Mesodermal cell (in vitro differentiated cells): Measurements from ENCODE around the gene AGPAT1.
A peak's percentile ranks its signal among the peaks of the same experiment; 100 is the strongest.
"Not testable (repeated sequence)": the region's sequence is repeated elsewhere in the genome, so short reads cannot be mapped to it uniquely, and the experiment has no call there.

ENCODE experiments used
- H3K27ac ChIP-seq: 2 replicates; pipeline ENCODE4 v1.7.0; 2013; ENCODE audit warnings: mild to moderate bottlenecking, low read depth, low read length, moderate library complexity; ENCODE audit not compliant: severe bottlenecking
- H3K36me3 ChIP-seq: 2 replicates; pipeline ENCODE4 v1.7.1; 2013; ENCODE audit warnings: mild to moderate bottlenecking, low read length, moderate library complexity; ENCODE audit not compliant: control insufficient read depth, insufficient read depth
- H3K4me1 ChIP-seq: one replicate; pipeline ENCODE4 v1.7.1; 2013; ENCODE audit warnings: mild to moderate bottlenecking, low read length; ENCODE audit not compliant: insufficient read depth, control insufficient read depth, poor library complexity, severe bottlenecking
- H3K4me3 ChIP-seq: 2 replicates; pipeline ENCODE4 v1.7.0; 2013; ENCODE audit warnings: low read length, control low read depth, mild to moderate bottlenecking; ENCODE audit not compliant: insufficient read depth, poor library complexity, severe bottlenecking; ENCODE audit errors: extremely low read depth
- H3K9me3 ChIP-seq: 2 replicates; pipeline ENCODE4 v1.7.1; 2013; ENCODE audit warnings: mild to moderate bottlenecking, low read length, moderate library complexity; ENCODE audit not compliant: control insufficient read depth
- WGBS, 2 experiments: methylation state at CpG; one replicate each; pipeline ENCODE4 v1.1.5; 2013; ENCODE audit warnings: missing lambda C conversion rate in 2 of 2; ENCODE audit not compliant: insufficient coverage in 2 of 2; 5-methylcytosine and 5-hydroxymethylcytosine counted together

AGPAT1 gene

DNA sequence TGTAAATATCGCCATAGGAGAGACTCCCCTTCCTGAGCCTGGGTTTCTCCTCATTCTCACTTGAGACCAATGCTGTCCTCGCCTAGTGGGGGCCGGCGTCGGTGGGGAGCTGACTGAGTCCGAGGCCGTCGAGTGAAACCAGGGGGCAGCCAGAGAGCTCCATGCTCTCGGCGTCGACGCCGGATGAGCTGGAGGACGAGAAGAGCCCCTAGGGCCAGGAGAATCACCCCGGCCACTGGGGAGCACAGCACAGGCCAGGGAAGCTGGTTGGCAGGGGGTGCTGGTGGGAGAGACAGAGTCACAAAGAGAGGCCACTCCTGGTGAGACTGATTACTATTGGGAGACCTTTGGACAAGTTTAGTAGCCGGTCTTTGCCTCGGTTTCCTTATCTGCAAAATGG, 23.0 kb upstream of the AGPAT1 start:
- 91 to 94% methylated on average over 16 to 17 of the region's 17 CpGs for WGBS, 2 experiments
- Histone ChIP-seq H3K4me1 (peaks cover 14% of the 10 kb centered on the region), H3K4me3 (no peak overlapping the region), H3K36me3 (no peaks in the 10 kb centered on the region), H3K9me3 (no peaks in the 10 kb centered on the region), H3K27ac (no peak overlapping the region)

GRCh38 chr6:32198345-32198696, 22.4 kb upstream of the AGPAT1 start:
- Histone ChIP-seq H3K4me3 (no peak overlapping the region), H3K27ac (no peak overlapping the region), H3K36me3 (no peaks in the 10 kb centered on the region), H3K4me1 (peaks cover 18% of the 10 kb centered on the region), H3K9me3 (no peaks in the 10 kb centered on the region)
- 94 to 100% methylated on average over 1 to 2 of the region's 3 CpGs for WGBS, 2 experiments

GRCh38 chr6:32196682-32197616, 21.1 kb upstream of the AGPAT1 start:
- H3K36me3 ChIP-seq: no peaks in the 10 kb centered on the region
- H3K27ac ChIP-seq: peak overlapping the region; percentile 100
- H3K9me3 ChIP-seq: no peaks in the 10 kb centered on the region
- peak overlapping the region; percentile 63 for H3K4me3 ChIP-seq
- WGBS, 2 experiments: 87 to 92% methylated on average over 17 to 26 of the region's 28 CpGs
- H3K4me1 ChIP-seq: peaks cover 31% of the 10 kb centered on the region

DNA sequence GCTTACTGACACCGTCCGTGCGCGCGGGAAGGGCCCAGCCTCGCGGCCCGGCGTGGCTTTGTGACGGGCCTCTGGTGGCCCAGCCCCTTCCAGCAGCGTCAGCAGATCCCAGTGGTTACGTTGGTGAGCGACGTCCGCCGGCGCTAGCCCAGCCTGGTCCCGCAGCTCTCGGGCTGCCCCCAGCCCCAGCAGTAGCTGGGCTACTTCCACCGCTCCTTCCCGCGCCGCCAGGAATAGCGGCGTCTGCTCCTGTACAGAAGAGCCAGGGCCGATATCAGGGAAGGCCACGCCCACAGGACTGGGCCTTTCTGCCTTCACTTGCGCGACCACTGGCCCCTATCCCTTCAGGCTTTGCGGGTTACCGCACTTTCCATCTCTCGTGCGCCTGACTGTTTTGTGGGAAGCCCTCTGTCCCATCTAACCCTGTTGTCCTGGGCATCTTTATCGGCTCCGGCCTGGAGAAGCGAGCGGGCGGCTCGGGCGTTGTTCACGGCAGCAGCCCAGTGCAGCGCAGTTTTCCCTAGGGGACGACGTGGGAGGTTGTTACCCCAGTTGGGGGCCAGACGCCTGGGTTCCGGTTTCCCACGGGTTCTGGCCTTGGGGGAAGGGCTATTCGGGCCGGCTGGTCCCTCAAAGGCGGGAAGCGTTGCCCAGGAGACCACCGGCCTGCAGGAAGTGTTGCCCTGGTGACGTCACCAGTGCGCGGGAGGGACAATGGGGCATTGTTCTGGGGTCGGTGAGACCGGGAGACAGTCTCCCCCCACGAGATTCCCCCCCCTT, 20.2 kb upstream of the AGPAT1 start:
- Histone ChIP-seq H3K27ac (peak overlapping the region; percentile 100), H3K4me1 (peaks cover 40% of the 10 kb centered on the region), H3K9me3 (no peaks in the 10 kb centered on the region), H3K4me3 (peak overlapping the region; percentile 63), H3K36me3 (no peaks in the 10 kb centered on the region)
- 0% methylated on average over 42 to 52 of the region's 58 CpGs for WGBS, 2 experiments

DNA sequence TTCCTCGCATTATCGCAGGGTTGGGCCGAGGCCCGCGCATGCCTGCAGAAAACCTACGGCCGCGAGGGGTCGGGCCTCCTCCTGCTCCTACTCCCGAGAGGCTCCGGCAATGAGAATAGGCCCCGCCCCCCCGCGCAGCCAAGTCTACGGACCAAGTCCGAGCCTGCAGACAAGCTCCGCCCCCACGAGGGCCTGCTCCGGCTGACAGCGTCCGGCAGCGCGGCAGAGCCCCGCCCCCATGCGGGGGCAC, 19.7 kb upstream of the AGPAT1 start:
- Histone ChIP-seq H3K4me3 (peak overlapping the region; percentile 63), H3K36me3 (no peaks in the 10 kb centered on the region), H3K9me3 (no peaks in the 10 kb centered on the region), H3K27ac (peak overlapping the region; percentile 100), H3K4me1 (peaks cover 45% of the 10 kb centered on the region)
- WGBS, 2 experiments: 0% methylated on average over 23 to 25 of the region's 25 CpGs

- peak overlapping the region; percentile 29 for H3K4me3 ChIP-seq
- H3K27ac ChIP-seq: peak overlapping the region; percentile 85
- no peaks in the 10 kb centered on the region for H3K36me3 ChIP-seq
- H3K4me1 ChIP-seq: peaks cover 49% of the 10 kb centered on the region
- no peaks in the 10 kb centered on the region for H3K9me3 ChIP-seq
- WGBS, 2 experiments: 21 to 27% methylated on average over 9 to 13 of the region's 15 CpGs
These were observed 19.2 kb upstream of the AGPAT1 start for GRCh38 chr6:32194825-32195651.

GRCh38 chr6:32194388-32194787, 18.5 kb upstream of the AGPAT1 start:
- WGBS, 2 experiments: 89 to 100% methylated on average over 4 of the region's 4 CpGs
- Histone ChIP-seq H3K4me3 (no peak overlapping the region), H3K27ac (peak overlapping the region; percentile 85), H3K36me3 (no peaks in the 10 kb centered on the region), H3K9me3 (no peaks in the 10 kb centered on the region), H3K4me1 (peaks cover 49% of the 10 kb centered on the region)

DNA sequence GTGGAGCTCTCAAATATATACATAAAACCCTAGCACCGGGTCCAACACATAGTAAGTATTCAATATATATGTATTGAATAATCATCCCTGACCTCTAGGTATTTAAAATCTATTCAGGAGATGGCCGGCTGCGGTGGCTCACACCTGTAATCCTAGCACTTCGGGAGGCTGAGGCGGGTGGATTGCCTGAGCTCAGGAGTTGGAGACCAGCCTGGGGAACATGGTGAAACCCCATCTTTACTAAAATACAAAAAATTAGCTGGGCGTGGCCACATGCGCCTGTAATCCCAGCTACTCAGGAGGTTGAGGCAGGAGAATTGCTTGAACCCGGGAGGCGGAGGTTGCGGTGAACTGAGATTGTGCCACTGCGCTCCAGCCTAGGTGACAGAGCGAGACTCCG, 17.2 kb upstream of the AGPAT1 start:
- Histone ChIP-seq H3K4me3 (peak overlapping the region; percentile 26), H3K27ac (peak overlapping the region; percentile 73), H3K4me1 (peaks cover 55% of the 10 kb centered on the region), H3K36me3 (peaks cover 11% of the 10 kb centered on the region)
- not testable (repeated sequence) for H3K9me3 ChIP-seq
- 87 to 95% methylated on average over 4 to 7 of the region's 13 CpGs for WGBS, 2 experiments

GRCh38 chr6:32192608-32193039, 16.7 kb upstream of the AGPAT1 start, which contains the start of gene GPSM3:
Gene GPSM3 (minus strand): TSS chr6:32192643. CDS start chr6:32192513, 130 bp downstream.
- peaks cover 15% of the 10 kb centered on the region for H3K36me3 ChIP-seq
- H3K4me1 ChIP-seq: peaks cover 57% of the 10 kb centered on the region
- H3K9me3 ChIP-seq: no peaks in the 10 kb centered on the region
- 48% methylated on average over 2 of the region's 5 CpGs; no CpG with 5 or more reads in 1 of the 2 experiments for WGBS, 2 experiments
- peak within 1 kb of the TSS; percentile 26 for H3K4me3 ChIP-seq
- peak within 1 kb of the TSS; percentile 73 for H3K27ac ChIP-seq
